ENCODE data around the gene ADAMTS1. TPM values are rescaled to one million over a fixed set of nuclear protein-coding genes. Genes with fewer than 3 reads are reported as not detected.

Gene ADAMTS1
- total RNA-seq, 1 experiment from 2014 or later = 17.8 TPM

GRCh38 chr21:26842300-26842699 is 2.9 kb downstream of the ADAMTS1 start:
- no peaks in the 10 kb centered on the region for H3K9me3 ChIP-seq (ENCODE audit: control insufficient read depth, low read depth, low read length)
- H3K79me2 ChIP-seq (ENCODE audit: insufficient read depth, low read length) = peaks cover 8% of the 10 kb centered on the region; the same call in 1 of the 2 replicates
- H4K20me1 ChIP-seq (ENCODE audit: control insufficient read depth, insufficient read depth, insufficient read length) = no peaks in the 10 kb centered on the region
- H3K4me2 ChIP-seq (ENCODE audit: insufficient read depth, insufficient read length, low read length) = peak overlapping the region; percentile 91
- no peak overlapping the region for H2BK12ac ChIP-seq (ENCODE audit: insufficient read length, low read depth, low read length)
- no peaks in the 10 kb centered on the region for H3K79me1 ChIP-seq (ENCODE audit: insufficient read depth, low read depth, low read length, poor library complexity, severe bottlenecking)
- Mint-ChIP-seq H3K9me3 (peaks cover 0 to 2% of the 10 kb centered on the region in 2 experiments; a peak in 3 of 5 replicates), H3K36me3 (ENCODE audit: insufficient read depth in 1 of 3, low read depth in 3 of 3) (peaks cover 47 to 54% (median 53%) of the 10 kb centered on the region in 3 experiments), H3K4me1 (peaks cover 26 to 29% of the 10 kb centered on the region in 2 experiments), H3K4me3 (peak overlapping the region; percentile 83 to 89; a peak in 4 of 5 replicates), H3K27ac (peak overlapping the region in 1 of 3 experiments; percentile 98; a peak in 2 of 7 replicates), H3K27me3 (ENCODE audit: low read depth) (peaks cover 18% of the 10 kb centered on the region)
- no peak overlapping the region for H3K18ac ChIP-seq (ENCODE audit: insufficient read length, low read depth, low read length)
- no peak overlapping the region for H3T11ph ChIP-seq (ENCODE audit: low read length)
- no peak overlapping the region for H2AK5ac ChIP-seq (ENCODE audit: insufficient read length, low read length)
- no peak overlapping the region for H4K91ac ChIP-seq (ENCODE audit: insufficient read length, low read depth, low read length)
- no peak overlapping the region for H3K9ac ChIP-seq (ENCODE audit: extremely low read depth, insufficient read length, low read length)
- no peak overlapping the region for H3K4ac ChIP-seq (ENCODE audit: low read depth, low read length)
- no peak for DNase-seq
- no peak overlapping the region for H3K27ac ChIP-seq (ENCODE audit: insufficient read length, low read depth, low read length)
- no peak overlapping the region for H4K5ac ChIP-seq (ENCODE audit: insufficient read length, low read depth, low read length)
- no peak overlapping the region for H3K14ac ChIP-seq (ENCODE audit: insufficient read depth, low read length)
- H2AFZ ChIP-seq (ENCODE audit: low read length) = no peak overlapping the region
- peaks cover 23% of the 10 kb centered on the region for H3K23me2 ChIP-seq (ENCODE audit: insufficient read length, low read depth, low read length, poor library complexity, severe bottlenecking)
- no peak overlapping the region for H3K23ac ChIP-seq (ENCODE audit: insufficient read length, low read depth, low read length)
- no peak overlapping the region for H2BK15ac ChIP-seq (ENCODE audit: low read depth, low read length)
- no peak overlapping the region for H2BK120ac ChIP-seq (ENCODE audit: low read depth, low read length, poor library complexity, severe bottlenecking)
- no peak overlapping the region for H2BK20ac ChIP-seq (ENCODE audit: low read depth, low read length, poor library complexity, severe bottlenecking)
- WGBS (ENCODE audit: extremely low coverage, insufficient read length, low lambda C conversion rate) = no CpG with 5 or more reads among the region's 11 CpGs
- H3K27me3 ChIP-seq (ENCODE audit: insufficient read depth, low read length) = no peaks in the 10 kb centered on the region; the same call in 1 of the 2 replicates
- TF ChIP-seq CTCF (conservative IDR thresholded peaks at IDR 0.05) = no peak
- no peak overlapping the region for H2BK5ac ChIP-seq (ENCODE audit: insufficient read length, low read length)
- no peak overlapping the region for H4K8ac ChIP-seq (replicated peaks; ENCODE audit: insufficient read length, low read depth, low read length)
- H3K56ac ChIP-seq (ENCODE audit: insufficient read length, low read depth, low read length) = no peak overlapping the region
- H3K4me1 ChIP-seq (ENCODE audit: insufficient read depth, low read length) = 0 out of 2 replicates have a peak, but pooled peaks cover 4% of the 10 kb centered on the region
